Activated naive CD4-positive, alpha-beta T cell treated with anti-CD3 and anti-CD28 coated beads, Interleukin-2, amount 50 U/mL, for 16 hours (primary cell): ENCODE data around the gene UNC5C.

Experiments used
- DNase-seq: peaks from one replicate; pipeline ENCODE4 v3.0.0-alpha.2; 2020

UNC5C gene

GRCh38 chr4:95386410-95386809 lies 162.4 kb downstream of the UNC5C start:
- DNase-seq: no peak

DNA sequence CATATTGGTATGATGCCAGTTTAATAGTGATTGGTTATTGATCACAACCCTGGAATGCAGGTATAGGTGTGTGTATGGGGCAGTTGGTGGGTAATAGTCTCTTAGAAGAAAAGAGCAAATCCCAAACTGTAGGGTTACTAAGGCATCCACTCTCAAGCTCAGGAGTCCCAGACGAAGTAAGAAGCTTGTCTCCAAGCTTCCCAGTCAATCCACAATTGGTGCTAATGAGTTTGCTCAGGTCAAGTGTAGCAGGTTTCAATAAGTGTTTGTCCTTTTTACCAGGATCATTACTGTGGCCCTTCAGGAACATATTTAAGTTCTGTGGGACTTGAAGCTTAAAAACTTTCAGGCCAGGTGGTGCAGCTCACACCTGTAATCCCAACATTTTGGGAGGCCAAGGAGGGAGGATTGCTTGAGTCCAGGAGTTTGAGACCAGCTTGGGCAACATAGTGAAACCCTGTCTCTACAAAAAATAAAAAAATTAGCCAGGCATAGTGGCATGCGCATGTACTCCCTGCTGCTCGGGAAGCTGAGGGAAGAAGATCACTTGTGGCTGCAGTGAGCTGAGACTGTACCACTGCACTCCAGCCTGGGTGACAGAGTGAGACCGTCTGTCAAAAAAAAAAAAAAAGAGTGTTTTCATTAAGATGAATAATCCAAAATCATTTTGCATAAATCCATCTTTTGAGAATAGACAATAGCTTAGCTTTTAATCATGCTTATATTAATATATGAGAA lies 166.8 kb downstream of the UNC5C start:
- no peak for DNase-seq

DNA sequence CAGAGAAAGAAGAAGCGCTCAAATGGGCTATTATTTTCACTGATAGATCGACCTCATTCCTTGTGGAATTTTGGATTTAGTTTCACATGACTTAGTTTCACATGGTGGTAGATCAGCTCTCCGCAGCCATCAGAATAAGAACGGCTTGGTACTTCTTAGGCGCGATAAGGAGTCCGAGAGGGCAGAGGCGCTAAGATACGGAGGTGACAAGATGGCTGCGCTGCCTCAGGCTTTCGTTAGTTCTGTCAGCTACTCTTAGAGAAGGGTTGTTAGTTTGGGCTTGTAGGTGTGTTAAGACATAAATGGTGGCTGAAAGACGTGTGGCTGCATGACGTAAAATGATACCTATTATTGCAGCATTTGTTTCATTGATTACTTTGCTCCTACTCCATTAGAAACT lies 169.1 kb downstream of the UNC5C start:
- DNase-seq: no peak

DNA sequence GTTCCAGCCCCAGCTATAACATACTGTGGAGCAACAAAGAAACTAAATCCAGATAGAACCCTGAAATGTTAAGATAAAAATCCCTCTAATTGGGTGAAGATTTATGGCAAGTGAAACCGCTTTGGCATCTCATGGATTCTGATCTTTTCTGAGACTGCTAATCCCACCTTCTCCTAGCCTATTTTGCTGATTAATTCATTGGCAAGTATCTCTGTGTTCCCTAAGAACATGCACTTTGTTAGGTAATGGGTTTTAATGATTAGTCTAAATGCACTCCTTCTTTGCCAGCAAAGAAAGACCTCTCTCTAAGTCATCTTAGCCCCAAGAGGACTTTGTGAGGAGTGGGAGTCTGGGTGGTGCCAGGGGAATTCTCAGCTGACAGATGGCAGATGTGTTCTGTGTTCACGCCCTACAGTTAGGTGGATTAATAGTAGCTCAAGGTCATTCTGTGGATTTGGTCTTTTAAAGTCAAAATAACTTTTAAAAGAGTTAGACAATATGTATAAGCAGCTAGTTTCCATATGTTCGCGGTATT lies 171.3 kb downstream of the UNC5C start:
- DNase-seq: no peak

DNA sequence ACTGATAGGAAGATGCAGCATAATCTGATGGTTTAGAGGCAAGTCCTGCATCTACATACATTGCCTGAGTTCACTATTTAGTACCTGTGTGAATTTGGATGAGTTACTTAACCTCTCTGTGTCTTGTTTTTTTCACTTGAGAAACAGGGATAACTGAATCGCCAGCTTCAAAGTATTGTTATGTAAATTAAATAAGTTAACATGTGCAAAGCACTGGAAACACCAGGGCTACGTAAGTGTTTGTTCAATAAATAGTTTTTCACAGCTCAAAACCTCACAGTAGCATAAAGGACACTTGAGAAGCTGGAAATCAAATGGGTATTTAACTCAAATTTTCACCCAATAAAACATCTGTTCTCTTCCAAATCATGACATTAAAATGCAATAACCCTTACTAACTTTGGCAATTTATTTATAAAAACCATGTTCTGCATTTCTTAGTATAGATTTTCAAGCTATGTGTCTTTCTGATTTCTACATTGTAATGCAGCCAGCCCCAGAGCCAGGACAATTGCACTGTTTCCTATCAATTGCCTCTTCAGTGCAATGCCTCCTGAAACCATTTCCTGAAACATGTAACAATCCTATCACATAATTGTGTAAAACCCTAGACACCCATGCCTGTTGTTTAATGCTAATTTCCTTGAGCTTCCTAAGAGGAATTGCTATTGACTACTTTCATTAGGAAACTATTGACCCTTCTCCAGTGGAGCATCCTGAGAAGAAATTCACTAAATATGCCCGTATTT lies 177.1 kb downstream of the UNC5C start:
- no peak for DNase-seq

DNA sequence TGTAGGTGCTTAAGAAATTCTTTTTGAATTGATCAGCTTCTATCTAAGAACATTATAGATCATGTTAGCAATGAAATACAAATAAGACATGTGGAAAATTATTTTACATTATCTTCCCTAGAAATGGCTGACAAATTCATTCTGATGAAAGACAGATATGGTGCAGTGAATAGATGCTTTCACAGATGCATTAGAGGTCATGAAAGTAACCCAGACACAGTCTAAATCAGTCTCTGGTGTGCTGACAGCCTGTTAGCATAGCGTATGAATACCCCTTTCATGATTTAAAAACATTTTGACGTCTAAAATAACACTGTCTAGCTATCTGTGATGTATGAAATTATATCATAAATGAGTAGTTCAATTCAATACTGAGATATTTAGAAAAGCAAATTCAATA lies 180.9 kb downstream of the UNC5C start:
- no peak for DNase-seq

- no peak for DNase-seq
Measured at GRCh38 chr4:95363966-95364365, 184.8 kb downstream of the UNC5C start.

DNA sequence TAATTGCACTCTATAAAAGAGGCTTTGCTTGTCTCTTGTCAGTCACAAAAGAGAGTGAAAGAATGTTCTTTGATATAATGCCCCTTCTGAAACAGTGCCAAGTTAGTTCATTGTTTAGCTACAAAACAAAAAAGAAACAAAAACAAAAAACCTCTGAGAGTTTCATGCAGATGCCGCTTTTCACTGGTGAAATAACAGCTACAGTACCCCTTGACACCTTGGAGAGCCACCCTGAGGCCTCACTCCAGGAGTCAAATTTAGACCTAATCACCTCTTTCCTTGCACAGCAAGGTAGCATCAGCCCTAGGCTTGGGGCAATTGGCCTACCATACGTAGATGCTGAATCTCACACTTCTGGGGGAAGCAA lies 185.2 kb downstream of the UNC5C start:
- DNase-seq: no peak

- DNase-seq: no peak
Measured at GRCh38 chr4:95362906-95363558, 185.7 kb downstream of the UNC5C start.

GRCh38 chr4:95362066-95362465 lies 186.7 kb downstream of the UNC5C start:
- DNase-seq: no peak

- no peak for DNase-seq
Measured at GRCh38 chr4:95361696-95361965, 187.1 kb downstream of the UNC5C start.

- no peak for DNase-seq
Measured at GRCh38 chr4:95360906-95361695, 187.7 kb downstream of the UNC5C start.

GRCh38 chr4:95360256-95360903 lies 188.4 kb downstream of the UNC5C start:
- no peak for DNase-seq

DNA sequence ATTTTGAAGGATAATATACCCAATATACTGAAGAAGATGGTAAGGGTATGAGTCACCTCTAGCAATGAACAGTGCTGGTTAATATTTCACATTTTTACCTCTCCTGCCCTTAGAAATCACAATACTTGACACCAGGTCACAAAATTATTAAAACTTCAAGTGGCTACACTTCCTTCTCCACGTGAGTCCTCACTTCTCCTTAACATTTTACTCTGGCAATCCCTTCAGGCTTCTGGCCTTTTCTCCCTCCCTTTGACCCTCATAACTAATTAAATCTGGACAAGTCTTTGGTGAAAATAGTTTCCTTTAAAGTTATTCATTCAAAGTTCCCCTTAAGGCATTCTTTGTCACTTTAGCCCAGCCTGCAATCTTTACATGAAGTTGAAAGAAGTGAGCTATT lies 190.4 kb downstream of the UNC5C start:
- DNase-seq: no peak

- no peak for DNase-seq
Measured at GRCh38 chr4:95355021-95355420, 193.8 kb downstream of the UNC5C start.

DNA sequence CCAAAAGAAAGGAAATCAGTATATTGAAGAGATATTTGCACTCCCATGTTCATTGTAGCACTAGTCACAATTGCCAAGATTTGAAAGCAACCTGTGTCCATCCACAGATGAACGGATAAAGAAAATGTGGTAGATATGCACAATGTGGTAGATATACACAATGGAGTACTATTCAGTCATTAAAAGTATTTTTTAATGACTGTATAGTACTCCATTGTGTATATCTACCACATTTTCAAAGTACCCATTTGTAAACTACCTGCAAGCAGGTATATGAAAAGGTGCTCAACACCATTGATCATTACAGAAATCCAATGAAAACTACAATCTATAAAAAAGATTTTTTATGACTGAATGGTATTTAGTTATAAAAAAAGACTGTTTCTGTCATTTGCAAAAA lies 200.4 kb downstream of the UNC5C start:
- DNase-seq: no peak

DNA sequence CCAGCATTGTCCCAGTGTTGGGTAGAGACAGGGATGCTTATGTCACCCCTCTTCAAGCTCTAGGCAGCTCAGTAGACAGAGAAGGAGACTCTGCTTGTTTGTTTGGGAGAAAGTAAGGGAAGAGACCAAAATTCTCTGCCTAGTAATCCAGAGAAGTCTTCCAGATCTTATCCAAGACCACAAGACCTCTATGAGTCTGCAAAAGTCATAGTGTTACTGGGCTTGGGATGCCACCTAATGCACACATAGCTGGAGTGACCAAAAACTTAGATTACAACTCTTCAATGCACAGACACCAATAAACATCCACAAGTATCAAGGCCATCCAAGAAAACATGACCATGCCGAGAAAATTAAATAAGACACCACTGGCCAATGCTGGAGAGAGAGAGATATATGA lies 205.5 kb downstream of the UNC5C start:
- DNase-seq: no peak

DNA sequence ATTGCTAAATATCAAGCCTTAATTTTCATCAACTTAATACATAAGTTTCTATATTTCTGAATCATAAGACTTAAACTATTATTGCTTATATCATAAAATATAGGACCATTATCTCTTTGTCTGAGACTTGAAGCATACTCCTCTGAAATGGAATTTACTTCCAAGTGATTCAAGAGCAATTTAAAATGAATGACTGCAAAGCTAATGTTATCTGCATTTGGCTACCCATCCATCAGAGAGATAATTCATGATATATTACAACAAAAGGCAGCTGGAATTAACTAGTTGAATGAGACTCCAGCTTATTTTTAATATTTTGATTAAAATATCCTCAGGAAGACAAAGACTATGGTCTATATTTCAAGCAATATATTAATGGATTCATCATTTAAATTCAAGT lies 208.6 kb downstream of the UNC5C start:
- DNase-seq: no peak

GRCh38 chr4:95325665-95326064 lies 223.1 kb downstream of the UNC5C start:
- no peak for DNase-seq

DNA sequence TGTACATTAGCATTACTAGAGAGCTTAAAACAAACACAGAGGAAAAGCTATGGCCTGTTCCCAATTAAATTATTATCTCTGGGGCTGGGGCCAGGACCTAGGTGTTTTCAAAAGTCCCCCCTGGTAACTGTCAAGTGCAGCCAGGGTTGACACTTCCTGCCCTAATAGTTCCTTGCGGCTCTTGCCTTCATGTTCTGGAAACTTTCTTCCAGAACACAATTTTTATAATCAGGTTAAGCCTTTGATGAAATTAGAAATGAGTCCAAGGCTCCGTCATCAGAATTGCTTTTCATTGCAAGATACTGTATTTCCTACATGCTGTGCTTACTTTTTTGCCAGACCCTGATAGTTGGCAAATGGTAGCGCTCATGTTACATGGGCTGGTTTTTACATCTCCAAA lies 229.6 kb downstream of the UNC5C start:
- no peak for DNase-seq

GRCh38 chr4:95318483-95318882 lies 230.3 kb downstream of the UNC5C start:
- DNase-seq: no peak

GRCh38 chr4:95318044-95318443 lies 230.7 kb downstream of the UNC5C start:
- no peak for DNase-seq
